ENCODE data around the gene SIK3.

SIK3 gene

GRCh38 chr11:116997071-116997470, 101.2 kb downstream of the SIK3 start:
- no peak for DNase-seq

- no peak for DNase-seq
Measured at GRCh38 chr11:116994195-116994594, 104.0 kb downstream of the SIK3 start.

GRCh38 chr11:116993599-116993998, 104.6 kb downstream of the SIK3 start:
- DNase-seq: peak; percentile 55

- no peak for DNase-seq
Measured at GRCh38 chr11:116991491-116991890, 106.7 kb downstream of the SIK3 start.

- DNase-seq: no peak
Measured at GRCh38 chr11:116990811-116991210, 107.4 kb downstream of the SIK3 start.

- no peak for DNase-seq
Measured at GRCh38 chr11:116990061-116990473, 108.2 kb downstream of the SIK3 start.

- DNase-seq: no peak
Measured at GRCh38 chr11:116989184-116989583, 109.0 kb downstream of the SIK3 start.

- DNase-seq: peak; percentile 33
Measured at GRCh38 chr11:116986521-116987105, 111.6 kb downstream of the SIK3 start.

- DNase-seq: no peak
Measured at GRCh38 chr11:116984589-116984988, 113.6 kb downstream of the SIK3 start.

GRCh38 chr11:116984186-116984585, 114.0 kb downstream of the SIK3 start:
- no peak for DNase-seq

GRCh38 chr11:116981266-116981885, 116.9 kb downstream of the SIK3 start:
- DNase-seq: no peak

- DNase-seq: no peak
Measured at GRCh38 chr11:116980136-116980793, 118.0 kb downstream of the SIK3 start.

- no peak for DNase-seq
Measured at GRCh38 chr11:116976941-116977570, 121.2 kb downstream of the SIK3 start.

GRCh38 chr11:116975661-116976060, 122.6 kb downstream of the SIK3 start:
- DNase-seq: no peak

GRCh38 chr11:116973270-116973669, 125.0 kb downstream of the SIK3 start:
- no peak for DNase-seq

GRCh38 chr11:116972691-116973090, 125.5 kb downstream of the SIK3 start:
- DNase-seq: no peak

- no peak for DNase-seq
Measured at GRCh38 chr11:116970485-116971292, 127.5 kb downstream of the SIK3 start.

- DNase-seq: no peak
Measured at GRCh38 chr11:116969694-116970093, 128.5 kb downstream of the SIK3 start.

- no peak for DNase-seq
Measured at GRCh38 chr11:116964269-116964668, 134.0 kb downstream of the SIK3 start.

GRCh38 chr11:116963813-116964212, 134.4 kb downstream of the SIK3 start:
- DNase-seq: no peak

- DNase-seq: no peak
Measured at GRCh38 chr11:116962108-116962507, 136.1 kb downstream of the SIK3 start.

- DNase-seq: no peak
Measured at GRCh38 chr11:116960930-116961329, 137.3 kb downstream of the SIK3 start.

- DNase-seq: no peak
Measured at GRCh38 chr11:116958246-116958645, 140.0 kb downstream of the SIK3 start.

All from CD4-positive, alpha-beta T cell treated with Interleukin-4 for 4 hours (primary cell).